Hepatocyte (in vitro differentiated cells): Measurements from ENCODE around the gene MN1. TPM values are rescaled to one million over a fixed set of nuclear protein-coding genes. Genes with fewer than 3 reads are reported as not detected.

Source experiments
- DNase-seq: peaks from one replicate; pipeline ENCODE4 v3.0.0-alpha.2; 2016; ENCODE audit warnings: low spot score
- H2AFZ ChIP-seq: fragments of 200-600 bp; sonication (generic); 2 replicates; pipeline ENCODE4 v1.6.0; 2016; ENCODE audit warnings: antibody characterized with exemption, mild to moderate bottlenecking
- H3K27ac ChIP-seq: fragments of 200-600 bp; sonication (generic); 2 replicates; pipeline ENCODE4 v1.5.1; 2016; ENCODE audit warnings: mild to moderate bottlenecking
- H3K27me3 ChIP-seq: fragments of 200-600 bp; sonication (generic); 2 replicates; pipeline ENCODE4 v1.6.1; 2016
- H3K36me3 ChIP-seq: fragments of 200-600 bp; sonication (generic); replicated peaks from 2 replicates; pipeline ENCODE4 v1.5.1; 2016; ENCODE audit warnings: low read depth; ENCODE audit not compliant: insufficient read depth
- H3K4me1 ChIP-seq: fragments of 200-600 bp; sonication (generic); 2 replicates; pipeline ENCODE4 v1.5.1; 2016; ENCODE audit warnings: mild to moderate bottlenecking, moderate library complexity; ENCODE audit not compliant: insufficient read depth
- H3K4me2 ChIP-seq: fragments of 200-600 bp; sonication (generic); 2 replicates; pipeline ENCODE4 v1.6.0; 2016
- H3K4me3 ChIP-seq: fragments of 200-600 bp; sonication (generic); 2 replicates; pipeline ENCODE4 v1.5.1; 2016; ENCODE audit warnings: mild to moderate bottlenecking
- H3K79me2 ChIP-seq: fragments of 200-600 bp; sonication (generic); 2 replicates; pipeline ENCODE4 v1.6.0; 2017; ENCODE audit warnings: mild to moderate bottlenecking
- H3K9me2 ChIP-seq: fragments of 200-600 bp; sonication (generic); replicated peaks from 2 replicates; pipeline ENCODE4 v1.6.0; 2017; ENCODE audit warnings: mild to moderate bottlenecking; ENCODE audit not compliant: insufficient read depth
- H3K9me3 ChIP-seq: fragments of 200-600 bp; sonication (generic); 2 replicates; pipeline ENCODE4 v1.5.1; 2016; ENCODE audit warnings: low read depth, mild to moderate bottlenecking
- H4K20me1 ChIP-seq: fragments of 200-600 bp; sonication (generic); 2 replicates; pipeline ENCODE4 v1.6.0; 2016; ENCODE audit warnings: mild to moderate bottlenecking; ENCODE audit not compliant: insufficient read depth, poor library complexity, severe bottlenecking
- EZH2 ChIP-seq: fragments of 200-600 bp; sonication (generic); IDR thresholded peaks from 2 replicates; pipeline ENCODE4 v1.6.1; 2016; ENCODE audit warnings: antibody characterized with exemption, mild to moderate bottlenecking, borderline replicate concordance
- EZH2phosphoT487 ChIP-seq: fragments of 200-600 bp; sonication (generic); IDR thresholded peaks from one replicate; pipeline ENCODE4 v1.6.1; 2018; ENCODE audit warnings: antibody characterized with exemption, mild to moderate bottlenecking, low read depth, moderate library complexity; ENCODE audit not compliant: unreplicated experiment, severe bottlenecking
- WGBS: methylation state at CpG from one replicate; pipeline ENCODE4 v1.1.6; 2016; ENCODE audit warnings: low lambda C conversion rate; ENCODE audit errors: missing lambda C conversion rate; 5-methylcytosine and 5-hydroxymethylcytosine counted together
- polyA plus RNA-seq: library from polyadenylated mRNA; unstranded; fragments of >200 nt; fragmentation: Nextera tagmentation; extraction: Ambion mirVana; gene quantifications from 2 replicates; pipeline ENCODE4 v1.2.1, GENCODE V29; 2016
- total RNA-seq: library from RNA; depleted of rRNA; stranded (reverse); fragments of >200 nt; gene quantifications from 2 replicates; pipeline ENCODE4 v1.2.3, GENCODE V29; 2014
- TF ChIP-seq, protein P1 (sequence below): fragments of 200-600 bp; sonication (generic); IDR thresholded peaks from 2 replicates; pipeline ENCODE4 v1.5.1; 2016; ENCODE audit warnings: antibody characterized with exemption, mild to moderate bottlenecking; ENCODE audit not compliant: poor library complexity

Gene MN1
- total and polyA plus RNA-seq, 2 experiments from 2014 or later: 2.3 to 4.4 TPM

DNA sequence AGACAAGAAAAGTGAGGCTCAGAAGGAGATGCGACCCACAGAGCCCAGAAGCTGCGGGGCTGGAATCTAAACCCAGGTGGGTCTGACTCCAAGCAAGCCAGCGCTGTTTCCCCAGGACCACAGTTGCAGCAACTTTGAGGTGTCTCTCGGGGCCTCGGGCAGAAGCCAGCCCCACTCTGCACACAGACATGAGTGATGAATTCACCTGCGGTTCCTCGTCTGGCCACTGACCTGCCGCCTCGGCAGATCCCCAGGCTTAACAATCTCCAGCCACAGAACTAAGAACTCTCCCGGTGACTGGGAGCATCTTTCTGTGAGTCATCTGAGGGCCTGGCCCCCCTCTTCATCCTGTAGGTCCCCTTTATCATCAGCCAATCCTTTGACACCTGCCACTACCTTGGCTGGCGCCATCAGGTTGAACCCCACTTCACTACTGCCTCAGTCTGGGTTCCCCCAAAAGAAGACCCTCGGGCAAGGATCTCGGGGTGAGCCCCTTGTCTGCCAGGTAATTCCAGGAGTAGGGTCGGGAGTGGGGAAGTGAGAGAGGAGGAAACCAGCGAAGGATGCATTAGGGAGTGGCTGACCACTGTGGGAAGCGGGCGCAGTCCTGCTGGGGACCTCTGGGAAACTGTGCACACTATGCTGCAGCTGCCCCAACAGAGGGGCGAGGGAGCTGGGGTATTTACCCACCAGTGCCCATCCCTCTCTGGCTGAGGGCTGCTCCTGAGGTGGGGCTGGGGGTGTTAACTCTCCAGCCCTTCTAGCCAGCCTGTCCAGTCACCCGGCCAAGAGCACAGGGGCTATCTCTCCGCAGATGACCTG, 33.0 kb upstream of the MN1 start:
- no peak overlapping the region for H3K4me2 ChIP-seq
- no peak for DNase-seq
- H3K4me1 ChIP-seq: no peaks in the 10 kb centered on the region
- no peaks in the 10 kb centered on the region for H3K36me3 ChIP-seq
- H3K27ac ChIP-seq: no peak overlapping the region
- no peaks in the 10 kb centered on the region for H3K27me3 ChIP-seq
- no peak for TF ChIP-seq EZH2
- TF ChIP-seq, protein P1, sequence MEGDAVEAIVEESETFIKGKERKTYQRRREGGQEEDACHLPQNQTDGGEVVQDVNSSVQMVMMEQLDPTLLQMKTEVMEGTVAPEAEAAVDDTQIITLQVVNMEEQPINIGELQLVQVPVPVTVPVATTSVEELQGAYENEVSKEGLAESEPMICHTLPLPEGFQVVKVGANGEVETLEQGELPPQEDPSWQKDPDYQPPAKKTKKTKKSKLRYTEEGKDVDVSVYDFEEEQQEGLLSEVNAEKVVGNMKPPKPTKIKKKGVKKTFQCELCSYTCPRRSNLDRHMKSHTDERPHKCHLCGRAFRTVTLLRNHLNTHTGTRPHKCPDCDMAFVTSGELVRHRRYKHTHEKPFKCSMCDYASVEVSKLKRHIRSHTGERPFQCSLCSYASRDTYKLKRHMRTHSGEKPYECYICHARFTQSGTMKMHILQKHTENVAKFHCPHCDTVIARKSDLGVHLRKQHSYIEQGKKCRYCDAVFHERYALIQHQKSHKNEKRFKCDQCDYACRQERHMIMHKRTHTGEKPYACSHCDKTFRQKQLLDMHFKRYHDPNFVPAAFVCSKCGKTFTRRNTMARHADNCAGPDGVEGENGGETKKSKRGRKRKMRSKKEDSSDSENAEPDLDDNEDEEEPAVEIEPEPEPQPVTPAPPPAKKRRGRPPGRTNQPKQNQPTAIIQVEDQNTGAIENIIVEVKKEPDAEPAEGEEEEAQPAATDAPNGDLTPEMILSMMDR: no peak
- TF ChIP-seq EZH2phosphoT487: no peak
- H3K9me2 ChIP-seq: no peaks in the 10 kb centered on the region
- H3K9me3 ChIP-seq: no peaks in the 10 kb centered on the region
- H3K79me2 ChIP-seq: no peaks in the 10 kb centered on the region
- H3K4me3 ChIP-seq: no peak overlapping the region
- WGBS: 81% methylated on average over 20 of the region's 20 CpGs
- no peaks in the 10 kb centered on the region for H4K20me1 ChIP-seq
- H2AFZ ChIP-seq: no peak overlapping the region

- H3K4me3 ChIP-seq: no peak overlapping the region
- no peak overlapping the region for H3K27ac ChIP-seq
- TF ChIP-seq, protein P1: no peak
- TF ChIP-seq EZH2phosphoT487 (no peak), EZH2 (no peak)
- H4K20me1 ChIP-seq: no peaks in the 10 kb centered on the region
- H3K4me1 ChIP-seq: no peaks in the 10 kb centered on the region
- no peaks in the 10 kb centered on the region for H3K9me3 ChIP-seq
- no peak for DNase-seq
- 97% methylated on average over 2 of the region's 2 CpGs for WGBS
- H3K9me2 ChIP-seq: no peaks in the 10 kb centered on the region
- H2AFZ ChIP-seq: no peak overlapping the region
- H3K27me3 ChIP-seq: no peaks in the 10 kb centered on the region
- no peaks in the 10 kb centered on the region for H3K36me3 ChIP-seq
- no peaks in the 10 kb centered on the region for H3K79me2 ChIP-seq
- no peak overlapping the region for H3K4me2 ChIP-seq
These were observed 32.2 kb upstream of the MN1 start for GRCh38 chr22:27833803-27834202.

GRCh38 chr22:27832606-27833005, 31.1 kb upstream of the MN1 start:
- Histone ChIP-seq H4K20me1 (no peaks in the 10 kb centered on the region), H3K4me2 (no peak overlapping the region), H3K4me1 (no peaks in the 10 kb centered on the region), H3K36me3 (no peaks in the 10 kb centered on the region), H3K4me3 (no peak overlapping the region), H3K27me3 (no peaks in the 10 kb centered on the region), H2AFZ (no peak overlapping the region), H3K79me2 (no peaks in the 10 kb centered on the region), H3K9me3 (no peaks in the 10 kb centered on the region), H3K27ac (no peak overlapping the region), H3K9me2 (no peaks in the 10 kb centered on the region)
- 98% methylated on average over 6 of the region's 7 CpGs for WGBS
- DNase-seq: no peak
- TF ChIP-seq EZH2: no peak
- TF ChIP-seq, protein P1: no peak
- no peak for TF ChIP-seq EZH2phosphoT487
